HG03442 (cell line): ENCODE data around the gene DLX2.

Experiments used
- ATAC-seq: cut with Tn5 transposase; IDR thresholded peaks from one replicate; pipeline ENCODE4 v1.9.1; 2021; ENCODE audit warnings: mild to moderate bottlenecking, moderate library complexity; ENCODE audit not compliant: unreplicated experiment

The DLX2 gene

GRCh38 chr2:172107690-172108586 is 5.2 kb upstream of the DLX2 start:
- no peak for ATAC-seq

DNA sequence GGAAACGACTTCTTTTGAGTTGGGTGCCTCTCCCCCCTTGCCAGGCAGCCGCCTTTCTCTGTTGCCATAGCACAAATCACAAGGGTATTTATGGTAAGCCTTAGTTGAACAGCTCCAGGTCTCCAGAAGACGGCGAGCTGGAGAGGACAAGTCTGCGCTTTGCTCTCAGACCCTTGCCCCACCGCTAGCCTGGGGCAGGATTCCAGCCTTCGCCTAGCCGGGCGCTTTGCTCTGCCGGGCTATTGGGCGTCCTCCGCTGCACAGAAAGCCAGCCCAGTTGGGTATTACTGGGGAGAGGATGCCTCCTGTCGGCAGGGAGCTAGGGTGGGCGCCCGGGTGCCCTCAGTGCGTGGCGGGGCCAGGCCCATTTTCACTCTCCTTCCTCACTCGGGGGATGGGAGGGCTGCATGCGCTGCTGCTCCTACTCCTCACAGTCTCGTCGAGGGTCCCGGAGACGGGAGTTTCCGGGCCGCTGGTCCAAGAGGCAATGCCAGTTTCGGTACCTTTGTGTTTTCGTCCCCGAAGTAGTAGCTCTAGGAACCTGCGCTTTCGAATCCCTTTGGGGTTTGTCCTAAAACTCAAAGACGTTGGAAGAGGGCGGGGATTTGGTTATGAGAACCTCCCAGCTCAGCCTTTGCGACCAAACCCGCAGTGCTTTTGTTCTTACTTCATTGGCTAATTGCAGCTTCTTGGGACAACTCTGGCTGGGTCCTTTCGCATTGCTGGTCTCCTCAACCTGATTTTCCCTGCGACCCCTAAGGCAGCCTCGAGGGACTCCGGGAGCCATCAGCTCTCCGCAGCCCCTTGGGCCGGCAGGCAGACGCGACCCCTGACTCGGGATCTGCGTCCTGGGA is 3.6 kb upstream of the DLX2 start:
- no peak for ATAC-seq

GRCh38 chr2:172105471-172106107 is 2.9 kb upstream of the DLX2 start:
- no peak for ATAC-seq

GRCh38 chr2:172103471-172104272 is 972 bp upstream of the DLX2 start:
- no peak for ATAC-seq

DNA sequence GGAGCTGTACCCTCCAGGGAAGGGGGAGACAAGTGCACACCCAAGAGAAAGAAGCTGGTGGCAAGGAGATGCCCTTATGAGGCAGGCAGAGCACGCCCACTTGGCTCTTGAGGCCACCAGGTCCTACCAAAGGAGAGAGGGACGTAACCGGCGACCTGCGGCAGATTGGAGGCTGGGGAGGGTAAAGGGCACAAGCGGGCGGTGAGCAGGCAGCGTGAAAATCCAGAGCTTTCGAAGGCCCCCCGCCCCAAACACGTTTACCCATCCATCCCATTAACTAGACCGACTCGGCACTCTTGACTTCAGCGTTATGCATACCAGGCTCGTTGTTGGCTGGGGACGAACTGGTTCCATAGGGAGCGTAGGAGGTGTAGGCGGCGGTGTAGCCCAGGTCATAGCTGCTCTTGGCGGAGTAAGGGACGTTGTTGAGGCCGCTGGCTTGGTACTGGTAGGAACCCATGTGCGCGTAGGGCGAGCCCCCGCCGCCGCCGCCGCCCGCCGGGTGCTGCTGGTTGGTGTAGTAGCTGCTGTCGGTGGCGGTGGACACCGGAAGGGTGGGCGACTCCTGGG is 794 bp downstream of the DLX2 start:
- no peak for ATAC-seq

DNA sequence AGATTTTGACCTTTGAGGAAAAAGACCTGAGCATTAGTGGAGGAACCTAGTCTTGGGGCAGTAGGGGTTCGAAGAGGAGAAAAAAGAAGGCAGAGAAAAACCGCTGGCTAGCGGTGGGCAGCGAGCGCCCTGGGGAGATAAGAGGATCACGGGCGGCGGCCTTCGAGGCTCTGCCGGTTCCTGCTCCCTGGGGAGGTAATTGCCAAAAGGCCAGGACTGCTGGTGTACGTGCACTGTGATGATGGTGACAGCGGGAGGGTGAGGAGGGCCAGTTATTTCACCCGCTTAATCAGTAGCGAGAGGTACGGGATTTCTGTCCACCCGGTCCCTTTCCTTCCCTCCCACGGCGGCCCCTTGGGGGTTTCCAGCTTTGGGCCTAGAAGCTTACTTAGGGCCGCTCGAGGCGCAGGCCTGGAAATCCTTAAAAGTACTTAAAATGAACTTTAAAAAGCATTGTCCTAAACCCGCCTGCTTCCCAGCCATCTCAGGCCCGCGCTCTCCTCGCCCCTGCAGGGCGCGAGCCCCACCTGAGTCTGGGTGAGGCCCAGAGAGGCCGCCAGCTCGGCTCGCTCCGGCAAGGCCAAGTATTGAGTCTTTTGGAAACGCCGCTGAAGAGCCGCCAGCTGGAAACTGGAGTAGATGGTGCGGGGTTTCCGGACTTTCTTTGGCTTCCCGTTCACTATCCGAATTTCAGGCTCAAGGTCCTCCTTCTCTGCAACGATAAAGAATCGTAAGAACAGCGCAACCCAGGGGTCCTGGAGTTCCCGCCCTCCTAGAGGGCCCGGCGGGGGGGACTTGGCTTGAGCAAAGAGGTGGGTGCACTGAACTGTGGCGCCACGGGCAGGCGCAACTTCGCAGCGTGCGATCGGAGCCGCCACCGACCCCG is 1.5 kb downstream of the DLX2 start:
- ATAC-seq: no peak

- ATAC-seq: no peak
Observed at GRCh38 chr2:172100080-172100934, 2.4 kb downstream of the DLX2 start.

DNA sequence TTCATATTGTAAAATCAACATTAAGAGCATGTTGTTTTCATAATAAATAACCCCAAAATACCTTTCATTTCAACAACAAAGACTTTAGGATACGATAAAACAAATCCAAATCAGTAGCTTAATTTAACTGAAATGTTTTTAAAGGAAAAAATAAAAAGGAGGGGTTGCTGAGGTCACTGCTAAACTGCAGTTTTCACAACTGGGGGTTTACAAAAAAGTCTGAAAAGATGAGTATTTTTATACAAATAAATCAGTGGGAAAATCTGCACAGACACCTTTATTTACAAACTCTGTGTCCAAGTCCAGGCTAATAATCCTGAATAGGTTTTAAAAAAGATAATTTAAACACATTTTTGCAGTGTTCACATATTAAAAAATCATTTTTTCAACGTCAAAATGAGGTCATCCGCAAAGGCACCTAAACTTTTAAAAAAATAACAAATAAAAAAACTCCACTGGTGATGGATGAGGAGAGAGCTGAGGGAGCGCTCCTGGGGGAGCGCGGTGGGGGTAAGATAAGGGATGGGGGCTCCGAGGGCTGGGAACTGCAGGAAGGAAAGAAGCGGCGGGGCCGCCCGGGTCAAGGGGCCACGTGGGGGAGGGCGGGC is 3.1 kb downstream of the DLX2 start:
- ATAC-seq: no peak

GRCh38 chr2:172098650-172099471 is 3.8 kb downstream of the DLX2 start:
- ATAC-seq: no peak

DNA sequence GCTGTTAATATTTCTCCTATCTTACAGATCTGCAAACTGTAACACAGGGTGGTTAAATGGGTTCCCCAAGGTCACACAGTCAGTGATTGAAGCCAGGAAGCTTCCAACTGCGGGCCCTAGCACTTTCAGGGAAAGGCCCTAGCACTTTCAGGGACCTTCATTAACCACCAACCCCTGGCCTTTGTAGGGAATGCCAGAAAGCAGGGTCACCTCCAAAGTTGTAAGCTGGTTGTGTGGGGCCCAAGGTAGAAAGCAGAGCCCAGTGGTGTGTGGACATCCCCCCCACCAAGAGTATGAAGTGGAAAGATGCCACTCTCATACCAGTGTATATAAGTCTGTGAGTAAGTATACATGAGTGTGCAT is 4.4 kb downstream of the DLX2 start:
- ATAC-seq: no peak

DNA sequence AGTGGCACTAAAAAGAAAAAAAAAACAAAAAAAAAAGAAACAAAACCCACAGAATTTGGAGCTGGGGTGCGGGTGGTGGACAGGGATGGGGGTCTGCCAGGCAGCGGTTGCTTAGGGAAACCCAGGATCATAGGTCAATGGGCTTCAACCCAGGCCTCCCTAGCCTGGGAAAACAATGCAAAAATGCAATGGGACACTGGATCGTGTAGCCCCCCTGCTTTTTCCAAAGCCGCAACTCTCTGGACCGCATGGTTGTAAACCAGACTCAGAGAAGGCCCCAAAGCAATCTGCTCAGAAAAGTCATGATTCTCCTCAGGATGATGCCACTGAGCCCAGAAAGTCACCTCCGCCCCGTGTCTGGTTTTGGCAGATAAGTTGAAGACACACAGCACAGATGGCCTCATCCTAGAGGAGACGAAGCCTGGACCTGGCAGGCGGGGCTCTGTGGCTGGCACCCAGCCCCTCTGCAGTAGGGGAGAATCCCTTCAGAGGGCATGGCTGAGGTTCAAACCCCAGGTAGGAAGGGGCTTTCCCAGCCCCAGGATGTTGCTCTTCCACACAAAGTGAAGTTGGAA is 5.1 kb downstream of the DLX2 start:
- no peak for ATAC-seq

- no peak for ATAC-seq
Observed at GRCh38 chr2:172096626-172097547, 5.8 kb downstream of the DLX2 start.

GRCh38 chr2:172095905-172096625 is 6.6 kb downstream of the DLX2 start:
- no peak for ATAC-seq

DNA sequence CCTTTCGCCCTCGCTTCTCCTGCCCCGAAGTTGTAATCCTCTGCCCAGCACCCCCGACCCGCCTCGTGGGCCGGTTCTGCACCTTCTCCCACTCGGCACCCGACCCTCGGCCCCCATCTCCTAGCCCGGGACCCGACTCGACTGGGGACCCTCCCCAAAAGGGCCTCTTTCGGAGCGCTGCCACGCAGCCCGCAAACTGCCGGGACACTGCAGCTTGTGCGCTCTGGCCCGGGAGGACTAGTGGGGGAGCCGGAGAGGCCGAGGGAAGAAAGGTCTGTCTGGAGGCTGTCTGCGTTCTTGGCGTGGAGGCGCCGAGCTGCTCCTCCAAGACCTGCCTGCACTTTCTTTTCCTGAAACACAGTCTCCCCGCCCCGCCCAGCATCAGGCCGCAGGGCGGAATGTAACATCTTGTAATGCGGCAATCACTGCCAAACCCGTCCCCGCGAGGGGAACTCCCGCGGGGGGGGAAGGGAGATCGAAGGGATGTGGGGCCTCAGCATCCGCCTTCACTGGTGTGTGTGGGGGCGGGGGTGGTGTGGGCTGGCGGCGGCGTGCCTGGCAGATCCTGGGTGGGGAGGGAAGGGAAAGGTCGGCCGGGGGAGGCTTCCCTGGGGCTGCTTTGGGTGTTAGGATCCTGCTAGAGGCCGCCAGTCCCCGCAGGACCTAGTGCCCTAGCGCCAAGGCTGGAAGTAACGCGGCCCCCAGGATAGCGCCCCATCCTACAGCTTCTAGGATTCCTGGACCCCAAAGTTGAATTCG is 7.4 kb downstream of the DLX2 start:
- ATAC-seq: no peak
